ENCODE data around the gene JHY.

JHY gene

GRCh38 chr11:122963961-122964360 lies 81.4 kb downstream of the JHY start:
- Histone ChIP-seq H3K27ac (ENCODE audit: low read length) (no peak overlapping the region), H3K4me3 (ENCODE audit: low read length) (no peak overlapping the region), H3K4me2 (ENCODE audit: low read length) (no peak overlapping the region), H3K9ac (ENCODE audit: low read length) (no peak overlapping the region), H3K4me1 (ENCODE audit: low read length) (no peaks in the 10 kb centered on the region), H3K36me3 (replicated peaks; ENCODE audit: low read depth, low read length) (no peaks in the 10 kb centered on the region), H4K20me1 (ENCODE audit: insufficient read depth, low read length) (no peaks in the 10 kb centered on the region), H3K79me2 (ENCODE audit: low read length) (no peaks in the 10 kb centered on the region), H2AFZ (ENCODE audit: low read depth, low read length) (no peak overlapping the region), H3K9me3 (ENCODE audit: insufficient read depth, low read length) (no peaks in the 10 kb centered on the region), H3K27me3 (ENCODE audit: low read depth, low read length) (peaks cover 49% of the 10 kb centered on the region)
- no peak for TF ChIP-seq EZH2phosphoT487 (IDR thresholded peaks at IDR 0.05; ENCODE audit: low read depth)
- TF ChIP-seq, protein P1, sequence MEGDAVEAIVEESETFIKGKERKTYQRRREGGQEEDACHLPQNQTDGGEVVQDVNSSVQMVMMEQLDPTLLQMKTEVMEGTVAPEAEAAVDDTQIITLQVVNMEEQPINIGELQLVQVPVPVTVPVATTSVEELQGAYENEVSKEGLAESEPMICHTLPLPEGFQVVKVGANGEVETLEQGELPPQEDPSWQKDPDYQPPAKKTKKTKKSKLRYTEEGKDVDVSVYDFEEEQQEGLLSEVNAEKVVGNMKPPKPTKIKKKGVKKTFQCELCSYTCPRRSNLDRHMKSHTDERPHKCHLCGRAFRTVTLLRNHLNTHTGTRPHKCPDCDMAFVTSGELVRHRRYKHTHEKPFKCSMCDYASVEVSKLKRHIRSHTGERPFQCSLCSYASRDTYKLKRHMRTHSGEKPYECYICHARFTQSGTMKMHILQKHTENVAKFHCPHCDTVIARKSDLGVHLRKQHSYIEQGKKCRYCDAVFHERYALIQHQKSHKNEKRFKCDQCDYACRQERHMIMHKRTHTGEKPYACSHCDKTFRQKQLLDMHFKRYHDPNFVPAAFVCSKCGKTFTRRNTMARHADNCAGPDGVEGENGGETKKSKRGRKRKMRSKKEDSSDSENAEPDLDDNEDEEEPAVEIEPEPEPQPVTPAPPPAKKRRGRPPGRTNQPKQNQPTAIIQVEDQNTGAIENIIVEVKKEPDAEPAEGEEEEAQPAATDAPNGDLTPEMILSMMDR (IDR thresholded peaks at IDR 0.05; ENCODE audit: low read depth, low read length), result no peak

- H3K27ac ChIP-seq (ENCODE audit: low read length), result no peak overlapping the region
- no peak for TF ChIP-seq EZH2phosphoT487 (IDR thresholded peaks at IDR 0.05; ENCODE audit: low read depth)
- TF ChIP-seq, protein P1 (IDR thresholded peaks at IDR 0.05; ENCODE audit: low read depth, low read length), result no peak
- H3K4me2 ChIP-seq (ENCODE audit: low read length), result no peak overlapping the region
- H3K9ac ChIP-seq (ENCODE audit: low read length), result no peak overlapping the region
- H3K79me2 ChIP-seq (ENCODE audit: low read length), result no peaks in the 10 kb centered on the region
- H4K20me1 ChIP-seq (ENCODE audit: insufficient read depth, low read length), result no peaks in the 10 kb centered on the region
- H3K9me3 ChIP-seq (ENCODE audit: insufficient read depth, low read length), result no peaks in the 10 kb centered on the region
- H3K27me3 ChIP-seq (ENCODE audit: low read depth, low read length), result peaks cover 33% of the 10 kb centered on the region
- no peaks in the 10 kb centered on the region for H3K4me1 ChIP-seq (ENCODE audit: low read length)
- H3K4me3 ChIP-seq (ENCODE audit: low read length), result no peak overlapping the region
- H3K36me3 ChIP-seq (replicated peaks; ENCODE audit: low read depth, low read length), result no peaks in the 10 kb centered on the region
- no peak overlapping the region for H2AFZ ChIP-seq (ENCODE audit: low read depth, low read length)
Measured at GRCh38 chr11:122976061-122976733, 93.6 kb downstream of the JHY start.

DNA sequence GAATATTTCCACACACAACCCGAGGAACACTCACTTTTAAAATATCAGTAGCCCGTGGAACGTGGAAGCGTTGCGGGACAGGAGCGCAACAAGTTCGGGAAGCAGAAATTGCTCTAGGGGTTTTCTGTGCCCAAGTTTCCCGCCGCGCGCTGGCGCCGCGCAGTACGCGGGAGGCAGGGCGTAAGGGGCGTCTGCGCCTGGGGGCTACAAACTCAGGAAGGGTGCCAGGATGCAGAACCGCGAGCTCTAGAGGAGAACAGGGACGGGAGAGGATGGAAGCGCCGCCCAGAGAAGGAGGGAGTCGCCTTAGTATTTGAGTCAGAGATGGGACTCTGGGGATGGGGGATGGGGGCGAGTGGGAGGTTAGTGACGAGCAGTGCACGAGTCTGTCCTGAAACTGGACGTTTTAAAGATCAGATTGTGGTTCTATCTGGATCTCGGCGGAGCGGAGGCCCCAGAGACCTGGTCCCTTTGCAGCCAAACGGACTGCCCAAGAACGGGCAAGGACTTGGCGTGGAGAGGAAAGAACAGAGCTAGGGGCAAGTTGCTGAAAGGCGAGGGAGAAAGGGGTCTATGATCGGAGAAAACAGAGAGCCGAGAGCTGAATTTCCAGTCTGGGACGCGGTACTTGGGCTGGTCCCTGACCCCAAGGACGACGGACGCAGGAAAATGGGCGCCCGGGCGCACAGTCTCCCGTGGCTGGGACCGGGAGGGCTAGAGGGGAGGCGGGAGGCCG lies 94.3 kb downstream of the JHY start:
- Histone ChIP-seq H3K36me3 (replicated peaks; ENCODE audit: low read depth, low read length) (no peaks in the 10 kb centered on the region), H3K9me3 (ENCODE audit: insufficient read depth, low read length) (no peaks in the 10 kb centered on the region), H3K4me1 (ENCODE audit: low read length) (no peaks in the 10 kb centered on the region), H2AFZ (ENCODE audit: low read depth, low read length) (no peak overlapping the region), H4K20me1 (ENCODE audit: insufficient read depth, low read length) (no peaks in the 10 kb centered on the region), H3K27ac (ENCODE audit: low read length) (no peak overlapping the region), H3K4me3 (ENCODE audit: low read length) (no peak overlapping the region), H3K27me3 (ENCODE audit: low read depth, low read length) (peaks cover 33% of the 10 kb centered on the region), H3K79me2 (ENCODE audit: low read length) (no peaks in the 10 kb centered on the region), H3K9ac (ENCODE audit: low read length) (no peak overlapping the region), H3K4me2 (ENCODE audit: low read length) (no peak overlapping the region)
- TF ChIP-seq EZH2phosphoT487 (IDR thresholded peaks at IDR 0.05; ENCODE audit: low read depth), result no peak
- TF ChIP-seq, protein P1 (IDR thresholded peaks at IDR 0.05; ENCODE audit: low read depth, low read length), result no peak

GRCh38 chr11:122977470-122978298 lies 95.1 kb downstream of the JHY start:
- no peak overlapping the region for H3K9ac ChIP-seq (ENCODE audit: low read length)
- no peaks in the 10 kb centered on the region for H3K36me3 ChIP-seq (replicated peaks; ENCODE audit: low read depth, low read length)
- no peak overlapping the region for H3K4me3 ChIP-seq (ENCODE audit: low read length)
- no peak overlapping the region for H2AFZ ChIP-seq (ENCODE audit: low read depth, low read length)
- H3K4me1 ChIP-seq (ENCODE audit: low read length), result no peaks in the 10 kb centered on the region
- H3K79me2 ChIP-seq (ENCODE audit: low read length), result no peaks in the 10 kb centered on the region
- H3K4me2 ChIP-seq (ENCODE audit: low read length), result no peak overlapping the region
- no peak overlapping the region for H3K27ac ChIP-seq (ENCODE audit: low read length)
- peaks cover 29% of the 10 kb centered on the region for H3K27me3 ChIP-seq (ENCODE audit: low read depth, low read length)
- TF ChIP-seq, protein P1 (IDR thresholded peaks at IDR 0.05; ENCODE audit: low read depth, low read length), result no peak
- TF ChIP-seq EZH2phosphoT487 (IDR thresholded peaks at IDR 0.05; ENCODE audit: low read depth), result no peak
- no peaks in the 10 kb centered on the region for H4K20me1 ChIP-seq (ENCODE audit: insufficient read depth, low read length)
- no peaks in the 10 kb centered on the region for H3K9me3 ChIP-seq (ENCODE audit: insufficient read depth, low read length)
